GM18867 (cell line): ENCODE data around the gene HIGD1B.
"Not testable (repeated sequence)": the region's sequence is repeated elsewhere in the genome, so short reads cannot be mapped to it uniquely, and the experiment has no call there.

Experiments
- ATAC-seq: cut with Tn5 transposase; IDR thresholded peaks from one replicate; pipeline ENCODE4 v1.9.1; 2021; ENCODE audit warnings: mild to moderate bottlenecking, moderate library complexity; ENCODE audit not compliant: unreplicated experiment

HIGD1B gene

GRCh38 chr17:44847586-44847985 is at the start of gene HIGD1B:
Gene HIGD1B (plus strand): TSS chr17:44847883. CDS start chr17:44848153, 270 bp downstream.
- no peak for ATAC-seq

DNA sequence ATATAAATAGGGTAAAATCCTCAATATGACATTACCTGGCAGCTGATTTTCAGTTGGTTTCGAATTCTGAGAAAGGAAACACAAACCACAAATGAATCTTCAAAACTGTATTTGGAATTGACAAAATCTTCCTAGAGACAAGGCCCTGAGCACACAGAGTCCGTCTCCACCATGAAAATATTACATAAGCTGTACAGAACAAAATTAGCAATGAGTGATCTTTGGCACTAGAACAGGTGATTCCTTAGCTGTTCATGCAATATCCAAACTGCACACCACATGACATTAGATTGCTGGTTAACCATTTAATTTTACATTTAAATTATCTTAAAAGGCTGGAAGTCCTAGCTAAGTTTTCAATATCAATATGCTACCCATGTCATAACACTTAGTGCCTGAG is 49.3 kb upstream of the HIGD1B start:
- ATAC-seq = no peak

GRCh38 chr17:44801880-44802279 is 45.8 kb upstream of the HIGD1B start:
- no peak for ATAC-seq

DNA sequence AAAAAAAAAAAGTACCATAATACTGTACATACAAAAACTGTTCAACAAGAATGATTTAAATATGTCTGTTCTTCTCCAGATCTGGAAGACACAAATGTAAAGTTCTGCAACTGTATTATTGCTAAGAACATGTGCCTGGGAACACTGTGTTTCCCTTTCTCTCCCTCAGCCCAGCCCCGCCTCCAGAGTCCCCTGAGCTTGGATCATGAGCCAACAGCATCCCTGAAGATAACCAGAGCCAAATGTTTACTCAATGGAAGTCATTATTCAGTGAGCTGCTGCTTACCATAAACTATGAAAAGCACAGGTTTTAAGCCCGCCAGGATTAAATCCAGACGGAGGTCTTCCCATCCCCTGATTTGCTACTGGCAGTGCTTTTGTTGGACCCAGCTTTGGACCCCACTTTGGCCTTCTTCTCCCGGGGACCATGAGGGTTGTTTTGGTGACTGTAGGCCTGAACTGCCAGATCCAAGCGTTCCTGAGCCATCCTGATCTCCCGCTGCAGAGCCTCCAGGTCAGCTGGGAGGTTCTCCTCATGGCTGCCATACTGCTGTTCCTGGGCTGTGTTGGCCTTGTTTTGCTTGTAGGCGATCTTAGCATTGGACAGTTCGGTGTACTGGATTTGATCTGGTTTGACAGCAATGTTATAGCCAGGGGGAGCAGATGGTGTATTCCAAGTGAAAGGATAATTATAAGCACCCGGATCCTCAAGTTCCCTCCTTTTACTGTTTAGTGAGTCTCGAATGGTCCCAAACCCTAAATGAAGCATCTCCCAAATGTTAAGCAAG is 43.2 kb upstream of the HIGD1B start:
- ATAC-seq = no peak

DNA sequence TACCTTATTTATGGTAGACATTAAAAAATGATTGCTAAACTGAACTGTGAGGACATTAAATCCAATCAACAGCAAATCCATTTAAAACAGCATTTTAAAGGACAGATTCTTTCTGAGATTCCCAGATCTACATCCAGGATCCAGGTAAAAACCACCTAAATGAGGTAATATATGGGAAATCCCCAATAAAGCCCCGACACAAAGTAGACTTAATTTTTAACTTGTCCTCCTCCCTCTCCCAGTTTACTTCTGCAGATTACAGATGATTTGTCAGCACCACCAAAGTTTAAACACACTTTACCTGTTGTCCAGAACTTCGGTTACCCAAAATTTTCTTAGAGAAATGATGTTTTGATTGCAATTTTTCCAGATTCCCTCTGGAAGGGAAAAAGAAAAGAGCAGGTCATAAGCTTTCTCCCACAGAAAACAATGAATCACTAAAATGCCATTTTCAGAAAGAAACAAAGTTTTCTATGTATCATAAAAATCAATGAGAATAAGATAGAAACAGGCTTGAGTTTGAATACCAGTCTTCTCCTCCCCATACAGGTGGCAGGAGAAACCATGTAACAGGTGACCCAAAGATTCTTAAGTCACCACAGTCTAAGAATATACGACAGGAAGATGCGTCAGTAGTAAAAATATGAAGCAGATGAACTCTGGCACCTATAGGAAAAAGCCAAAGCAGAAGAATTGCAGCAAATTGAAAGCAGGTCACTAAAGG is 40.4 kb upstream of the HIGD1B start:
- ATAC-seq = no peak

- no peak for ATAC-seq
Observed at GRCh38 chr17:44807817-44808155, 39.9 kb upstream of the HIGD1B start.

GRCh38 chr17:44808156-44808555 is 39.5 kb upstream of the HIGD1B start:
- ATAC-seq = no peak

DNA sequence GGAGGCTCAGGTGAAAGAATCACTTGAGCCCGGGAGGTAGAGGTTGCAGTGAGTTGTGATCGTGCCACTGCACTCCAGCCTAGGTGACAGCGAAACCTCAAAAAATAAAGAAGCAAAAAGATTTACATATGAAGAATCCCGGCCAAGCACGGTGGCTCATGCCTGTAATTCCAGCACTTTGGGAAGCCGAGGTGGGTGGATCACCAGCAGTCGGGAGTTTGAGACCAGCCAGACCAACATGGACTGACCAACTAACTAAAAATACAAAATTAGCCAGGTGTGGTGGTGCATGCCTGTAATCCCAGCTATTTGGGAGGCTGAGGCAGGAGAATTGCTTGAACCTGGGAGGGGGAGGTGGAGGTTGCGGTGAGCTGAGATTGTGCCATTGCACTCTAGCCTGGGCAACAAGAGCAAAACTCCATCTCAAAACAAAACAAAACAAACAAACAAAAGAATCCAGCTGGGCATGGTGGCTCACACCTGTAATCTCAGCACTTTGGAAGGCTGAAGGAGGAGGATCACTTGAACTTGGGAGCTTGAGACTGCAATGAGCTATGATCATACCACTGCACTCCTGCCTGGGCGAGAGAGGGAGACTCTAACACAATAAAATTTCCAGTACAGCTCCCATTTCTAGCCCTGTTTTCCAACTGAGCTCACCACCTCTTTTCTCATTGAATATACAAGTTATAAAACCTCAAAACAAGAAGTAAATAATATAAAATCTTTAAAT is 38.9 kb upstream of the HIGD1B start:
- not testable (repeated sequence) for ATAC-seq

GRCh38 chr17:44812263-44812662 is 35.4 kb upstream of the HIGD1B start:
- no peak for ATAC-seq

GRCh38 chr17:44818508-44818907 is 29.2 kb upstream of the HIGD1B start:
- ATAC-seq = not testable (repeated sequence)

GRCh38 chr17:44820631-44821212 is 27.0 kb upstream of the HIGD1B start:
- ATAC-seq = no peak

- ATAC-seq = not testable (repeated sequence)
Observed at GRCh38 chr17:44825236-44825635, 22.4 kb upstream of the HIGD1B start.

DNA sequence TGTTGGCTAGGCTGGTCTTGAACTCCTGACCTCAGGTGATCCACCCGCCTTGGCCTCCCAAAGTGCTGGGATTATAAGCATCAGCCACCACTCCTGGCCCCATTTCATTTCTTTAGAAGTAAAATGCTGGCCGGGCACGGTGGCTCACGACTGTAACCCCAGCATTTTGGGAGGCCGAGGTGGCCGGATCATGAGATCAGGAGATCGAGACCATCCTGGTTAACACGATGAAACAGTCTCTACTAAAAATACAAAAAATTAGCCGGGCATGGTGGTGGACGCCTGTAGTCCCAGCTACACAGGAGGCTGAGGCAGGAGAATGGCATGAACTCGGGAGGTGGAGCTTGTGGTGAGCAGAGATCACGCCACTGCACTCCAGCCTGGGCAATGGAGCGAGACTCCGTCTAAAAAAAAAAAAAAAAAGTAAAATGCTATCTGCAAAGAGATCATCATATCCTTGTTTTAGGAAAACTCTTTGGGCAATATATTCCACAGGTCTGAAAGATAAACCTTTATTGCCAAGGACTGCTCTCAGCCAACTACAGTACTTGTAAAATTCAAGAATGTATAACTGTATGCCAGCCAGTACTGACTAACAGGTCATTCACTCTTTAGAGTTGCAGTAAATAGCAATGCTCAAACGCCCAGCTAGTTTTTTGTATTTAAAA is 21.4 kb upstream of the HIGD1B start:
- no peak for ATAC-seq

- ATAC-seq = no peak
Observed at GRCh38 chr17:44827863-44828262, 19.8 kb upstream of the HIGD1B start.

DNA sequence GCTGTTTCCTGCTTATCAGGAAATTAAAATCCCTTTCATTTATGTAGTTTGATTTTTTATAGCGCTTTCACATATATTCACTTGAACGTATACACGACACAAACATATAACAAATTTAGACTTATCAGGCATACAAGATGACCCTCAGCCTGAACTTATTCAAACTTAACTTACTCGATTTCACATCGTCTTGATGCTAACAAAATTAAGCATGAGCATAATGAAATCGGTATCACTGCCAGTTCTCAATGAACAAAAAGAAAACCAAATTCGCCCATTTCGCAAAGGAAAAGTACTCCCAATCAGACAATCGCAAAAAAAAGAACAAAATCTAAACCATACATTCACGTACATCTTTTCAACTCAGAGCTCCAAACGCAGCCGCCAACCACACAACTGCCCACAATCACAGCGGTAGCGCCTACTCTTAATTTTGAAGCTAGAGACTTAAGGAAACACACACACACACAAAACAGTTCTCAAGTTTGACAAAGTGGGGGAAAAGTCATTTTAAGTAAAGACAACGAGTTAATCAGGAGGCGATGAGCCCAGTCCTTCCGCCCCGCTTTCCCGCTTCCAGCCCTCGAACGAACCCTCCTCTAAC is 18.7 kb upstream of the HIGD1B start:
- no peak for ATAC-seq

- no peak for ATAC-seq
Observed at GRCh38 chr17:44829523-44830358, 17.9 kb upstream of the HIGD1B start, which contains the start of gene GJC1. Gene GJC1 (minus strand): TSS chr17:44830287. CDS start chr17:44805817, 24,470 bp downstream.

GRCh38 chr17:44830359-44831288 is 17.1 kb upstream of the HIGD1B start:
- ATAC-seq = no peak

DNA sequence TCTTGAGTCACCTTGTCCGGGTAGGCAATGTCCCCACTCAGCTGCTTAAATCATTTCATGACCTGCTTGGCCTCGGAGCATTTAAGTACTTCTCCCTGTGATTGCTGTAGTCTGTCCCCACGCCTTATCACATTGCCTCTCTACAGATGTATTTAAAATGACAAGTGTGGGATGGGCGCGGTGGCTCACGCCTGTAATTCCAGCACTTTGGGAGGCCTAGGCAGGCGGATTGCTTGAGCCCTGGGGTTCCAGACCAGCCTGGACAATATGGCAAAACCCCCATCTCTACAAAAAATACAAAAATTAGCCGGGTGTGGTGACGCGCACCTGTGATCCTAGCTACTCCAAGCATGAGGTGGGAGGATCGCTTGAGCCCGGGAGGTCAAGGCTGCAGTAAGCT is 16.3 kb upstream of the HIGD1B start:
- no peak for ATAC-seq
